ENCODE measurements around the gene TP53RK. TPM values are rescaled to one million over a fixed set of nuclear protein-coding genes. Genes with fewer than 3 reads are reported as not detected.
A peak's percentile ranks its signal among the peaks of the same experiment; 100 is the strongest.

Gene TP53RK
- total and polyA plus RNA-seq, 2 of the 13 experiments (the other 11 are each of a cell fraction or from before 2014, with no cell fraction given), result 12.9 to 25.5 TPM

GRCh38 chr20:46689082-46689753 is at the start of gene TP53RK (continued):
- TF ChIP-seq ATF4 (CRISPR knock-in tag; IDR thresholded peaks at IDR 0.05) (peak in 1 of 2 experiments; percentile 41; a peak in 1 of 4 replicates), ELK4 (CRISPR knock-in tag; IDR thresholded peaks at IDR 0.05; ENCODE audit: borderline replicate concordance) (peak; percentile 78; the same call in 1 of the 2 replicates), ZNF224 (CRISPR knock-in tag; IDR thresholded peaks at IDR 0.05) (no peak), HMG20B (CRISPR knock-in tag; conservative IDR thresholded peaks at IDR 0.05) (peak; percentile 28; the same call in 1 of the 2 replicates), ELF4 (CRISPR knock-in tag; IDR thresholded peaks at IDR 0.05; ENCODE audit: borderline replicate concordance) (peak; percentile 62; the same call in 1 of the 2 replicates), GTF3A (CRISPR knock-in tag; conservative IDR thresholded peaks at IDR 0.05) (no peak; the same call in 1 of the 2 replicates), CHD2 (IDR thresholded peaks at IDR 0.05; ENCODE audit: low read depth, low read length) (peak; percentile 77), ZNF343 (CRISPR knock-in tag; IDR thresholded peaks at IDR 0.05) (peak; percentile 89), KLF16 (CRISPR knock-in tag; IDR thresholded peaks at IDR 0.05) (peak in 1 of 2 experiments; percentile 87; a peak in 2 of 4 replicates), RCOR2 (CRISPR knock-in tag; IDR thresholded peaks at IDR 0.05) (no peak), ZNF484 (CRISPR knock-in tag; IDR thresholded peaks at IDR 0.05; ENCODE audit: borderline replicate concordance, low read depth) (peak; percentile 84; the same call in 1 of the 2 replicates), ZBTB3 (CRISPR knock-in tag; IDR thresholded peaks at IDR 0.05; ENCODE audit: borderline replicate concordance, low read depth) (peak; percentile 60; the same call in 1 of the 2 replicates), ZZZ3 (CRISPR knock-in tag; IDR thresholded peaks at IDR 0.05; ENCODE audit: borderline replicate concordance) (peak; percentile 83), ETV6 (CRISPR knock-in tag; conservative IDR thresholded peaks at IDR 0.05) (no peak; the same call in 1 of the 2 replicates), RFXANK (CRISPR knock-in tag; IDR thresholded peaks at IDR 0.05) (no peak), PREB (CRISPR knock-in tag; IDR thresholded peaks at IDR 0.05) (peak; percentile 17; the same call in 1 of the 2 replicates), PITX1 (CRISPR knock-in tag; IDR thresholded peaks at IDR 0.05) (no peak; the same call in 1 of the 2 replicates), SIN3B (IDR thresholded peaks at IDR 0.05; ENCODE audit: low read length) (no peak), ZNF619 (CRISPR knock-in tag; IDR thresholded peaks at IDR 0.05) (peak; percentile 53; the same call in 1 of the 2 replicates), ZNF17 (CRISPR knock-in tag; IDR thresholded peaks at IDR 0.05) (no peak)
- TF ChIP-seq, protein P1, sequence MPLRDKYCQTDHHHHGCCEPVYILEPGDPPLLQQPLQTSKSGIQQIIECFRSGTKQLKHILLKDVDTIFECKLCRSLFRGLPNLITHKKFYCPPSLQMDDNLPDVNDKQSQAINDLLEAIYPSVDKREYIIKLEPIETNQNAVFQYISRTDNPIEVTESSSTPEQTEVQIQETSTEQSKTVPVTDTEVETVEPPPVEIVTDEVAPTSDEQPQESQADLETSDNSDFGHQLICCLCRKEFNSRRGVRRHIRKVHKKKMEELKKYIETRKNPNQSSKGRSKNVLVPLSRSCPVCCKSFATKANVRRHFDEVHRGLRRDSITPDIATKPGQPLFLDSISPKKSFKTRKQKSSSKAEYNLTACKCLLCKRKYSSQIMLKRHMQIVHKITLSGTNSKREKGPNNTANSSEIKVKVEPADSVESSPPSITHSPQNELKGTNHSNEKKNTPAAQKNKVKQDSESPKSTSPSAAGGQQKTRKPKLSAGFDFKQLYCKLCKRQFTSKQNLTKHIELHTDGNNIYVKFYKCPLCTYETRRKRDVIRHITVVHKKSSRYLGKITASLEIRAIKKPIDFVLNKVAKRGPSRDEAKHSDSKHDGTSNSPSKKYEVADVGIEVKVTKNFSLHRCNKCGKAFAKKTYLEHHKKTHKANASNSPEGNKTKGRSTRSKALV (CRISPR knock-in tag; IDR thresholded peaks at IDR 0.05), result peak; percentile 92; the same call in 1 of the 2 replicates
- TF ChIP-seq, protein P2, sequence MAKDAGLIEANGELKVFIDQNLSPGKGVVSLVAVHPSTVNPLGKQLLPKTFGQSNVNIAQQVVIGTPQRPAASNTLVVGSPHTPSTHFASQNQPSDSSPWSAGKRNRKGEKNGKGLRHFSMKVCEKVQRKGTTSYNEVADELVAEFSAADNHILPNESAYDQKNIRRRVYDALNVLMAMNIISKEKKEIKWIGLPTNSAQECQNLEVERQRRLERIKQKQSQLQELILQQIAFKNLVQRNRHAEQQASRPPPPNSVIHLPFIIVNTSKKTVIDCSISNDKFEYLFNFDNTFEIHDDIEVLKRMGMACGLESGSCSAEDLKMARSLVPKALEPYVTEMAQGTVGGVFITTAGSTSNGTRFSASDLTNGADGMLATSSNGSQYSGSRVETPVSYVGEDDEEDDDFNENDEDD (CRISPR knock-in tag; IDR thresholded peaks at IDR 0.05; ENCODE audit: borderline replicate concordance), result peak; percentile 14; the same call in 1 of the 2 replicates

All from HepG2 (cell line).